Trophoblast cell (in vitro differentiated cells and primary cell): ENCODE data around the gene CNPY1.

Experiments used
- DNase-seq, 2 donors: peaks; one replicate each; pipeline ENCODE4 v3.0.0-alpha.2; 2016
- H2AFZ ChIP-seq: 2 replicates; pipeline ENCODE4 v1.6.1; 2013; ENCODE audit warnings: low read length, moderate library complexity, mild to moderate bottlenecking; ENCODE audit not compliant: insufficient read depth, poor library complexity
- H2AK5ac ChIP-seq: 2 replicates; pipeline ENCODE4 v1.6.1; 2013; ENCODE audit warnings: mild to moderate bottlenecking, low read length
- H2BK120ac ChIP-seq: 2 replicates; pipeline ENCODE4 v1.6.1; 2013; ENCODE audit warnings: low read length, mild to moderate bottlenecking, moderate library complexity; ENCODE audit not compliant: insufficient read depth, poor library complexity
- H2BK12ac ChIP-seq: 2 replicates; pipeline ENCODE4 v1.6.1; 2013; ENCODE audit warnings: mild to moderate bottlenecking, low read length, moderate library complexity
- H2BK5ac ChIP-seq: 2 replicates; pipeline ENCODE4 v1.6.1; 2013; ENCODE audit warnings: low read length, low read depth, moderate library complexity, mild to moderate bottlenecking; ENCODE audit not compliant: poor library complexity
- H3K14ac ChIP-seq: 2 replicates; pipeline ENCODE4 v1.6.1; 2013; ENCODE audit warnings: mild to moderate bottlenecking, low read length
- H3K18ac ChIP-seq: 2 replicates; pipeline ENCODE4 v1.6.1; 2013; ENCODE audit warnings: mild to moderate bottlenecking, low read length
- H3K23ac ChIP-seq: 2 replicates; pipeline ENCODE4 v1.6.1; 2013; ENCODE audit warnings: low read length
- H3K27ac ChIP-seq: 2 replicates; pipeline ENCODE4 v1.5.1; 2013; ENCODE audit warnings: low read depth, mild to moderate bottlenecking, inconsistent platforms, low read length, moderate library complexity
- H3K27me3 ChIP-seq: 2 replicates; pipeline ENCODE4 v1.6.1; 2013; ENCODE audit warnings: inconsistent platforms, mild to moderate bottlenecking, low read length, moderate library complexity; ENCODE audit not compliant: insufficient read depth
- H3K36me3 ChIP-seq, 2 experiments: 1 replicate in 1 of 2; 2 replicates in 1 of 2; pipeline ENCODE4 v1.6.1; 2013; ENCODE audit warnings: low read length in 2 of 2, mild to moderate bottlenecking in 2 of 2, moderate library complexity in 1 of 2; ENCODE audit not compliant: insufficient read depth in 2 of 2, control insufficient read depth in 1 of 2
- H3K4ac ChIP-seq: 2 replicates; pipeline ENCODE4 v1.6.1; 2013; ENCODE audit warnings: low read depth, mild to moderate bottlenecking, low read length, moderate library complexity
- H3K4me1 ChIP-seq, 2 experiments: 1 replicate in 1 of 2; 2 replicates in 1 of 2; pipeline ENCODE4 v1.6.1; 2013; ENCODE audit warnings: low read length in 2 of 2, mild to moderate bottlenecking in 2 of 2, moderate library complexity in 1 of 2; ENCODE audit not compliant: insufficient read depth in 2 of 2, control insufficient read depth in 1 of 2
- H3K4me2 ChIP-seq: 2 replicates; pipeline ENCODE4 v1.6.1; 2013; ENCODE audit warnings: inconsistent platforms, mild to moderate bottlenecking, low read length, moderate library complexity
- H3K4me3 ChIP-seq: 2 replicates; pipeline ENCODE4 v1.5.1; 2013; ENCODE audit warnings: mild to moderate bottlenecking, low read depth, low read length, inconsistent platforms
- H3K79me1 ChIP-seq: one replicate; pipeline ENCODE4 v1.6.1; 2013; ENCODE audit warnings: low read length
- H3K79me2 ChIP-seq: 2 replicates; pipeline ENCODE4 v1.6.1; 2013; ENCODE audit warnings: low read length, mild to moderate bottlenecking; ENCODE audit not compliant: control insufficient read depth, insufficient read depth, poor library complexity
- H3K9ac ChIP-seq: 2 replicates; pipeline ENCODE4 v1.6.1; 2013; ENCODE audit warnings: mild to moderate bottlenecking, low read length
- H3K9me3 ChIP-seq: 2 replicates; pipeline ENCODE4 v1.6.1; 2013; ENCODE audit warnings: low read depth, mild to moderate bottlenecking, control low read depth, inconsistent platforms, low read length; ENCODE audit not compliant: insufficient read depth
- H4K12ac ChIP-seq: 2 replicates; pipeline ENCODE4 v1.6.1; 2013; ENCODE audit warnings: low read depth, mild to moderate bottlenecking, low read length, moderate library complexity
- H4K8ac ChIP-seq: 2 replicates; pipeline ENCODE4 v1.6.1; 2013; ENCODE audit warnings: low read depth, mild to moderate bottlenecking, low read length, moderate library complexity
- H4K91ac ChIP-seq: one replicate; pipeline ENCODE4 v1.6.1; 2013; ENCODE audit warnings: low read depth, mild to moderate bottlenecking, low read length, moderate library complexity
- WGBS: extraction: QIAGEN DNeasy Blood & Tissue Kit; methylation state at CpG from one replicate; pipeline ENCODE4 v1.1.7; 2013; ENCODE audit warnings: missing lambda C conversion rate; ENCODE audit not compliant: insufficient read length, insufficient coverage; ENCODE audit errors: extremely low coverage; 5-methylcytosine and 5-hydroxymethylcytosine counted together

Gene CNPY1

GRCh38 chr7:155568842-155569494 is 22.6 kb upstream of the CNPY1 start:
- Histone ChIP-seq H3K14ac (no peak overlapping the region), H4K91ac (no peak overlapping the region), H2AFZ (no peak overlapping the region), H4K8ac (no peak overlapping the region), H3K9me3 (peaks cover 1% of the 10 kb centered on the region), H3K27ac (no peak overlapping the region), H3K27me3 (no peaks in the 10 kb centered on the region), H4K12ac (no peak overlapping the region), H3K4me3 (no peak overlapping the region), H3K4ac (no peak overlapping the region), H3K23ac (no peak overlapping the region), H3K9ac (no peak overlapping the region), H3K36me3 (no peaks in the 10 kb centered on the region), H2AK5ac (no peak overlapping the region), H2BK120ac (no peak overlapping the region), H3K79me1 (no peaks in the 10 kb centered on the region), H3K79me2 (no peaks in the 10 kb centered on the region), H2BK5ac (no peak overlapping the region), H3K18ac (no peak overlapping the region), H3K4me2 (no peak overlapping the region), H2BK12ac (no peak overlapping the region), H3K4me1 (peaks cover 0 to 6% of the 10 kb centered on the region in 2 experiments)
- no peak for DNase-seq
- WGBS = no CpG with 5 or more reads among the region's 10 CpGs

GRCh38 chr7:155568333-155568660 is 21.9 kb upstream of the CNPY1 start:
- Histone ChIP-seq H3K4me2 (peak overlapping the region; percentile 8), H3K36me3 (no peaks in the 10 kb centered on the region), H3K9ac (no peak overlapping the region), H4K12ac (no peak overlapping the region), H3K23ac (no peak overlapping the region), H4K8ac (no peak overlapping the region), H3K79me2 (no peaks in the 10 kb centered on the region), H3K27me3 (no peaks in the 10 kb centered on the region), H3K9me3 (peaks cover 1% of the 10 kb centered on the region), H3K27ac (no peak overlapping the region), H2AFZ (no peak overlapping the region), H3K4ac (no peak overlapping the region), H3K4me3 (no peak overlapping the region), H2BK120ac (no peak overlapping the region), H3K79me1 (no peaks in the 10 kb centered on the region), H2BK12ac (no peak overlapping the region), H2AK5ac (no peak overlapping the region), H2BK5ac (no peak overlapping the region), H4K91ac (no peak overlapping the region), H3K18ac (no peak overlapping the region), H3K14ac (no peak overlapping the region), H3K4me1 (peaks cover 0 to 6% of the 10 kb centered on the region in 2 experiments)
- WGBS = no CpG with 5 or more reads among the region's 5 CpGs
- no peak for DNase-seq

- Histone ChIP-seq H4K12ac (no peak overlapping the region), H3K27me3 (no peaks in the 10 kb centered on the region), H3K4me1 (peaks cover 0 to 6% of the 10 kb centered on the region in 2 experiments), H3K36me3 (no peaks in the 10 kb centered on the region), H4K8ac (no peak overlapping the region), H3K79me2 (no peaks in the 10 kb centered on the region), H2AFZ (no peak overlapping the region), H3K9ac (no peak overlapping the region), H3K18ac (no peak overlapping the region), H4K91ac (no peak overlapping the region), H2AK5ac (no peak overlapping the region), H3K79me1 (no peaks in the 10 kb centered on the region), H3K27ac (no peak overlapping the region), H3K4ac (no peak overlapping the region), H3K4me2 (peak overlapping the region; percentile 8), H3K14ac (no peak overlapping the region), H2BK5ac (no peak overlapping the region), H2BK120ac (no peak overlapping the region), H3K4me3 (no peak overlapping the region), H3K9me3 (peaks cover 1% of the 10 kb centered on the region), H2BK12ac (no peak overlapping the region), H3K23ac (no peak overlapping the region)
- no peak for DNase-seq
- no CpG with 5 or more reads among the region's 18 CpGs for WGBS
These were observed 21.4 kb upstream of the CNPY1 start for GRCh38 chr7:155567646-155568332.

GRCh38 chr7:155566011-155566836 is 19.9 kb upstream of the CNPY1 start:
- H3K14ac ChIP-seq = no peak overlapping the region
- H3K79me1 ChIP-seq = no peaks in the 10 kb centered on the region
- no peak overlapping the region for H4K91ac ChIP-seq
- no peaks in the 10 kb centered on the region for H3K27me3 ChIP-seq
- H3K9me3 ChIP-seq = no peaks in the 10 kb centered on the region
- H4K12ac ChIP-seq = no peak overlapping the region
- H3K36me3 ChIP-seq = no peaks in the 10 kb centered on the region
- no peak overlapping the region for H3K18ac ChIP-seq
- no peak overlapping the region for H3K4me3 ChIP-seq
- no peak overlapping the region for H3K4ac ChIP-seq
- WGBS = no CpG with 5 or more reads among the region's 31 CpGs
- no peak overlapping the region for H4K8ac ChIP-seq
- H2BK12ac ChIP-seq = no peak overlapping the region
- H3K79me2 ChIP-seq = no peaks in the 10 kb centered on the region
- H3K23ac ChIP-seq = no peak overlapping the region
- no peak overlapping the region for H3K9ac ChIP-seq
- no peak overlapping the region for H2BK5ac ChIP-seq
- H2AK5ac ChIP-seq = no peak overlapping the region
- peaks cover 0 to 6% of the 10 kb centered on the region in 2 experiments for H3K4me1 ChIP-seq
- H3K27ac ChIP-seq = no peak overlapping the region
- DNase-seq = no peak
- H2AFZ ChIP-seq = no peak overlapping the region
- H3K4me2 ChIP-seq = no peak overlapping the region
- H2BK120ac ChIP-seq = no peak overlapping the region
